ENCODE results near the gene ZFP69B. TPM values are rescaled to one million over a fixed set of nuclear protein-coding genes. Genes with fewer than 3 reads are reported as not detected.

ZFP69B gene
- total and polyA plus RNA-seq, 2 of the 4 experiments (the other 2 are of a cell fraction), result 3.1 to 6.8 TPM

GRCh38 chr1:40405812-40406211 lies 44.5 kb upstream of the ZFP69B start (continued):
- TF ChIP-seq SMC3 (IDR thresholded peaks at IDR 0.05; ENCODE audit: low read depth, low read length), result no peak
- TF ChIP-seq USF2 (IDR thresholded peaks at IDR 0.05; ENCODE audit: low read depth, low read length), result no peak

GRCh38 chr1:40407453-40407852 lies 42.8 kb upstream of the ZFP69B start:
- intact Hi-C loops (cut with micrococcal nuclease) (loop anchor here (5.0 to 10.0 kb wide), 2 partner anchors 153 to 330 kb away; partner anchors contain the start of gene ZMPSTE24), in situ Hi-C loops (cut with MboI; ENCODE audit: low sequenced_read_pairs) (loop anchor here (5.0 kb wide), 1 partner anchor 255 kb away; no protein-coding TSS in a partner anchor), dilution Hi-C loops (cut with HindIII; ENCODE audit: low sequenced_read_pairs, unreplicated experiment) (no loop called here)
- ATAC-seq (ENCODE audit: low read depth) (no peak), DNase-seq (no peak)
- H2AK9ac ChIP-seq (replicated peaks; ENCODE audit: low read depth, low read length, poor library complexity), result no peak overlapping the region
- H3K36me3 ChIP-seq (ENCODE audit: control insufficient read depth, insufficient read depth, low read length), result peaks cover 5% of the 10 kb centered on the region; the same call in 1 of the 2 replicates
- H3K27me3 ChIP-seq (ENCODE audit: control insufficient read depth, insufficient read depth, low read length), result no peaks in the 10 kb centered on the region
- no peak overlapping the region for H2BK5ac ChIP-seq (ENCODE audit: low read depth, low read length, poor library complexity, severe bottlenecking)
- no peak overlapping the region for H3K14ac ChIP-seq (replicated peaks; ENCODE audit: low read depth, low read length)
- H3K4ac ChIP-seq (ENCODE audit: low read depth, low read length), result no peak overlapping the region
- H3K4me1 ChIP-seq (ENCODE audit: control insufficient read depth, insufficient read depth, low read length), result peaks cover 2% of the 10 kb centered on the region; the same call in 1 of the 2 replicates
- no peak overlapping the region for H2AK5ac ChIP-seq (ENCODE audit: low read depth, low read length)
- H3K4me2 ChIP-seq (ENCODE audit: low read depth, low read length), result no peak overlapping the region
- CTCF ChIA-PET, result interaction anchor here (1.4 kb wide), 1 partner anchor 254 kb away, joined by 6 read pairs; no protein-coding TSS in a partner anchor
- no peak overlapping the region for H4K91ac ChIP-seq (ENCODE audit: insufficient read depth, low read depth, low read length)
- POLR2A ChIA-PET (ENCODE audit: unreplicated experiment), result no interaction called here
- no peaks in the 10 kb centered on the region for H3K9me3 ChIP-seq (ENCODE audit: control insufficient read depth, insufficient read depth, low read length)
- no peaks in the 10 kb centered on the region; the same call in 1 of the 2 replicates for H3K9me1 ChIP-seq (ENCODE audit: insufficient read depth, low read length)
- H4K8ac ChIP-seq (ENCODE audit: low read depth in 2 of 2, low read length in 2 of 2), result no peak overlapping the region
- H3K56ac ChIP-seq (ENCODE audit: extremely low read depth, insufficient read depth, low read length), result no peak overlapping the region
- H2BK120ac ChIP-seq (ENCODE audit: low read depth, low read length), result no peak overlapping the region
- no peak overlapping the region for H2BK20ac ChIP-seq (ENCODE audit: low read depth, low read length)
- no peak overlapping the region for H3K27ac ChIP-seq (ENCODE audit: insufficient read depth, low read length)
- no peak overlapping the region for H3K4me3 ChIP-seq (ENCODE audit: insufficient read depth, low read depth, low read length)
- peaks cover 9 to 44% of the 10 kb centered on the region in 2 experiments for H3K79me1 ChIP-seq (ENCODE audit: low read depth in 1 of 2, low read length in 2 of 2)
- H2AFZ ChIP-seq (replicated peaks; ENCODE audit: low read length, poor library complexity), result no peak overlapping the region
- no peak overlapping the region for H3K18ac ChIP-seq (ENCODE audit: low read depth, low read length)
- no peak overlapping the region for H3K23ac ChIP-seq (ENCODE audit: low read depth, low read length)
- H2BK15ac ChIP-seq (ENCODE audit: low read depth, low read length), result no peak overlapping the region
- H3K9ac ChIP-seq (ENCODE audit: low read depth, low read length), result no peak overlapping the region
- BruUV-seq (replicated peaks), result no TSS peak
- no peak overlapping the region for H4K5ac ChIP-seq (ENCODE audit: low read depth, low read length)
- H4K20me1 ChIP-seq (ENCODE audit: insufficient read depth, low read length), result 0 out of 2 replicates have a peak, but pooled peaks cover 3% of the 10 kb centered on the region
- TF ChIP-seq ELK1 (IDR thresholded peaks at IDR 0.05; ENCODE audit: borderline replicate concordance, low read depth, low read length), result no peak
- TF ChIP-seq CTCF (conservative IDR thresholded peaks at IDR 0.05; ENCODE audit: low read depth, low read length), result no peak
- TF ChIP-seq FOS (IDR thresholded peaks at IDR 0.05; ENCODE audit: low read depth, low read length), result no peak
- TF ChIP-seq RCOR1 (IDR thresholded peaks at IDR 0.05; ENCODE audit: insufficient replicate concordance, low read length), result no peak
- no peak for TF ChIP-seq MAZ (IDR thresholded peaks at IDR 0.05; ENCODE audit: borderline replicate concordance, low read depth, low read length)
- TF ChIP-seq POLR2A (IDR thresholded peaks at IDR 0.05; ENCODE audit: low read depth, low read length), result no peak
- no peak for TF ChIP-seq CEBPB (IDR thresholded peaks at IDR 0.05; ENCODE audit: low read depth, low read length)
- no peak for TF ChIP-seq NFE2L2 (IDR thresholded peaks at IDR 0.05; ENCODE audit: low read depth, low read length)
- TF ChIP-seq BHLHE40 (IDR thresholded peaks at IDR 0.05; ENCODE audit: low read depth, low read length), result no peak
- TF ChIP-seq MAFK (IDR thresholded peaks at IDR 0.05; ENCODE audit: low read depth, low read length), result no peak
- no peak for TF ChIP-seq MXI1 (IDR thresholded peaks at IDR 0.05; ENCODE audit: borderline replicate concordance, low read depth, low read length)
- TF ChIP-seq RFX5 (IDR thresholded peaks at IDR 0.05; ENCODE audit: low read depth, low read length), result no peak
- no peak for TF ChIP-seq RAD21 (IDR thresholded peaks at IDR 0.05; ENCODE audit: low read length)
